NOMO-1 treated with dmso at 0.1 percent for 144 hours (cell line): ENCODE data around the gene PARVB.

Experiments used
- DNase-seq: peaks from one replicate; lab custom pipeline; 2025; ENCODE audit not compliant: unreplicated experiment; lab: John Stamatoyannopoulos, UW

PARVB gene

DNA sequence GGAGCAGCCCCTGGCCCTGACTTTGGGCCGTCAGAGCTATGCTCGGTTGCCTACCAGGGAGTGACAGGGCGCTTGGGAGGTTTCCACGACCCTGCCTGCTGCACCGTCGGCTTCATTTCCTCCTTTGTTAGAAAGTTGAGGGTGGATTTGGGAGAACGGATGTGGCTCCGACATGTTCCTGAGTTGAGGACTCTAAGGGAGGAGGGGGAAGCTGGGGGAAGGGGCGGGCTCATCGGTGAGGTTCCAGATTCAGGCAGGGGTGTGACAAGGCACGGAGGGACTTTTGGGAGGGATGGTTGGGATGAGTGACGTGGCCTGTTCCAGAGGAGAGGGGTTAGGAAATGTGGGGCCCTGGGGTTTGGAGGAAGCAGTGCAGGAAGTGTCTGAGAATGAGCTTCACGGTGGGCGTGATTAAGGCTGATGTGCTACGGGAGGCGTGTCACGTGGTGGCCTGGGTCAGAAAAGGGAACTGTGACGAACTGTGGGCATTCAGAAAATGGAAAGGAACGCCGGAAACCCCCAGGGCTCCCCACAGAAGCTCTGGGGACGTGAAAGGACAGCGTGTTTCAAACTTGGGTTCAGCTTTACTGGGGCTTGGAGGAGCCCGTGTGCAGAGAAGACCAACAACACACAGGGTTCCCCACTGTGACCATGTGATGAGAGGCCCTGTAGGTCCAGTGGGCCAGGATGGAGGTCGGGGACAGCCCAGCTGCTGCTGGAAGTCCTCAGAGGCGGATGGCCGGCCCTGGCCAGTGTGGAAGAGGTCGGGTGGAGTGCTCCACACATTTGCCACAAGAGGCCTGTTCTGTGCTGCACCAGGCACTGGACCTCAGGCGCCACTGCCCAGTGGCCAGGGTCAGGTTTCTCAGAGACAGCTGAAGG, 2.8 kb downstream of the PARVB start:
- peak; percentile 76 for DNase-seq

DNA sequence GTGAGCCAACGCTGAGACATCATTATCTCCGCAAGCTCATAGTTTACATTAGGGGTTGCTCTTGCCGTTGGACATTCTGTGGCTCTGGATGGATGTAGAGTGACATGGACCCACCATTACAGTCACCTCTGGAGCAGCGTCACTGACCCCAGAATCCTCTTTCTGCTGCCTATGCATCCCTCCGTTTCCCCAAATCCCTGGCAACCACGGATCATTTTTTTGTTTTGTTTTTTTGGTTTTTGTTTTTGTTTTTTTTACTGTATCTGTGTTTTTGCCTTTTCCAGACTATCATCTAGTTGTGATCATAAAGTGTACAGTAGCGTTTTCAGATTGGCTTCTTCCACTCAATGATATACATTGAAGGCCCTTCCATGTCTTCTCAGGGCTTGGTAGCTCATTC, 4.0 kb downstream of the PARVB start:
- DNase-seq: no peak

DNA sequence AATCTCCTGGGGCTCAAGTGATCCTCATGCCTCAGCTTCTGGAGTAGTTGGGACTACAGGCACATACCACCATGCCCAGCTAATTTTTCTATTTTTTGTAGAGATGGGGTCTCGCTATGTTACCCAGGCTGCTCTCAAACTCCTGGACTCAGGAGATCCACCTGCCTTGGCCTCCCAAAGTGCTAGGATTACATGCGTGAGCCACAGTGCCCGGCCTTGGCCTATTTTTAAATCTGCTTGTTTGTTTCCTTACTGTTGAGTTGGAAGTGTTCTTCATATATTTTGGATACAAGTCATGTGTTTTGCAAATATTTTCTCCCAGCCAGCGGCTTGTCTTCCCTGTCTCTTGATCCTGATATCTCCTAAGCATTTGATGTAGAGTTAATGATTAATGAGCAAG, 5.0 kb downstream of the PARVB start:
- DNase-seq: no peak

DNA sequence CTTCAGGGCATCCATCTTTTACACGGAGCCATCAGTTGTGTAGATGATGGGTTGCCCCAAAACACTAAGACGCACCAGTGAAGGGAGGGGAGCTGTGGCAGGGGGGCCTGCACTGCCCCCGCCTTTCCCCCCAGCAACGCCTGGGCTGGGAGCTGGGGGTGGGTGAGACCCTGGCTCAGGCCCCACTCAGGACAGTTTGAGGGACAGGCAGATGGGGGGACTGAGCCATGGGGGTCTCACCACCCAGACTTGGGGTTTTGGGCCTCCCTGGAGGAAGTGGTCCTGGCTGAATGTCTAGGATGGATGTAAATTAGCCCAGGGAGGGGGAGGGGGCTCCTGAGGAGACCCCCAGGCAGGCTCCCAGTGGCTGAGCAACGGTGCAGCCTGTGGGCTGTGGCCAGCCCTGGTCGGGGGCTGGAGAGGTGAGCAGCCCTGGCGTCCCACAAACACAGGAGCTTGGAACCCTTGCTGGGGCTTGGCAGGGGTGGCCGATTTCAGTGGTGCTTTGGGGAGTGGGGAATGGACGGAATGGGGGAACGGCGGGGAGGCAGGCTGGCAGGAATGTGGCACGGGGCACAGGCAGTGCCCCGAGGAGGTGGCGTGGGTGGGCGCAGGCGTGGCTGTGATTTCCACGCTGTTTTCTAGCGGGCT, 6.1 kb downstream of the PARVB start:
- no peak for DNase-seq

DNA sequence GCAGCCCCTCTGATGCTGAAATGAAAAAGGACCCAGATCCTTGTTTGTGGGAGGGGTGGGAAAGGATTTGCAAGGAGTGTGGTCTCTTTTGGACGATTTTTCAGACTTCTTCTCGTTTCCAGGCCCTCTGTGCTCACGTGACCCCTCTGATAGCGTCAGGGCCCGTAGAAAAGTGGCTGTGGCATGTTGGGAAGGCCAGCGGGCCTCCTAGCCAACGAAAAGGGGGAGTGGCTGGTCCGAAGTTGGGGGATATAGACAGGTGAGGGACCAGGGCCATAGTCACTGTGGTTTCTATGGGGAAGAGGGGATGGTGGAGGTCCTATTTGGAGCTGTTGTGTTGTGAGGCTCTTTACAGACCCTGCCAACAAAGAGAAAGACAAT, 6.6 kb downstream of the PARVB start:
- no peak for DNase-seq

DNA sequence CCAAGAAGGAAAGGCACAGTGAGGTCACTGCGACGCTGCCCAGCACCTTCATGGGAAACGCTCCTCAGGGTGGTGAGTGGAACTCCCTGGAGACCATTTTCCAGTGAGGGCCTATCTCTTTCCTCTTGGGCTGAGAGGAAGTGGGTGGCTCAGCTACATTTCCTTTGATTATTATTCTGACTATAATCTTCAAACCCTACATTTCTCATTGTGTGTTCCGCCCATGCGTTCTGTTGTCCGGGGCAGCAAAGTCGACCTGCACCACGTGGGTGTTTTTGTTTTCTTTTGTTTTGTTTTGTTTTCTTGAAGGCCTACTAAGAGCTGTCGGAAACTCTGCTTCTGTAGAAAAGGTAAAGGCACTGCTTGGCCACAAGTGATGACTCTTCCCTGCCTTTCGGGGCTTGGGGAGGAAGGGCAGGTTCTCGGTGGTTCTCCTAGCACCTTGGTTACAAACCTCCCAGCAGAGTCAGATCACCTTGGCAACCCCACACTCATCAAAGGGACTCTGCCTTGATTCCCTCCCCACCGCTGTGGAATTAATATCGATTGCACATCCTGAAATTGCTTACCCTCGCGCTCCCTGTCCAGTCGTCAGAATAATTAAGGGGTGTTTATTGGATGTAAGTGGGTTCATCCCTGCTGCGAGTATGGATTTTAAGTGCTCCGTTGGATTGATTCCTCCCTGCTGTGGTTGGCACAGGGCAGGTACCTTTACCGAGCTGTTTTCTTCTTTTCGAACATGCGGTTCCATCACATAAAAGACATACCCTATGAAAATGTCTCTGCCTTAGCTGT, 7.3 kb downstream of the PARVB start:
- DNase-seq: no peak

DNA sequence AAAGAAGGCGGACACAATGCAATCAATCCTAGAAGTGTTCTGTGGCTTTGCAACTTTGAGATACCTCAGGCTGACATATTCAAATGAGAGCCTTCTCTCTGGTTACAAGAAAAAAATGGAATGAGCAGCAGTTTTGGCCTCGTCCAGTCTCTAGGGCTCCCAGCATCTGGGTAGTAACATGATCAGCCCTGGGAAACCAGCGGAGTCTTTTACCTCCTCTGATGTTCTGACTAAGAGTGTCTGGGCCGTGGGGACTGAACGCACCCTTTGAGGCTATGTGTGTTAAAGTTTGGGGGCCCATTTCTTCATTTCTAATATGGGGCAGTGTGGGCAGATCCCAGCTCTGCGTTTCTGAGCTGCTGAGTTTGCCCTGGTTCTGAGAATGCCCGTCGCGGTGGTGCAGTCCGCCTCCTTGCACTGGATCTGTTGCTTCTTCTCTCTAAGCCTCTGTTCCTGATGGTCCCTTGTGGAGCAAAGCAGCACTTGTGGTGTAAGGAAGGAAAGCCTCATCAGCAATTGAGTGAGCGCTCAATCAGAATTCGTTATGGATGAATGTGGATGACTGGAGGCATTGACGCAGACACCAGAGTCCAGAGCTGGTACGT, 8.1 kb downstream of the PARVB start:
- no peak for DNase-seq

DNA sequence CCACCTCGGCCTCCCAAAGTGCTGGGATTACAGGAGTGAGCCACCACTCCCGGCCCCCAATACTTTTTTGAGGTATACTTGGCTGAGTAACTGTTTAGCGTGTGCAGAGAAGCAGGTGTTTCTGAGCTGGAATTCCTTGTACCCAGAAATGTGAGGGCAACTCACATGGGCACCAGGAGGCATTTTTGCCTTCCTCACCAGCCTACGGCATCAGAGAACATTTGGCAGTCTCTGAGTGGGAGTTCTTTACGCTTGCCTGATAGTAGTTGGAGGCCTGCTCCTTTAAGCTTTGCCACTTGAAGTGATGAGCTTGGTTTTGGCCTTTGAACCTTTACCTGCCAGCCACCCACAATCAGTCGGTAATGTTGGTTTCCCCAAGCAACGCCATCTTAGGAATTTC, 9.2 kb downstream of the PARVB start:
- no peak for DNase-seq

DNA sequence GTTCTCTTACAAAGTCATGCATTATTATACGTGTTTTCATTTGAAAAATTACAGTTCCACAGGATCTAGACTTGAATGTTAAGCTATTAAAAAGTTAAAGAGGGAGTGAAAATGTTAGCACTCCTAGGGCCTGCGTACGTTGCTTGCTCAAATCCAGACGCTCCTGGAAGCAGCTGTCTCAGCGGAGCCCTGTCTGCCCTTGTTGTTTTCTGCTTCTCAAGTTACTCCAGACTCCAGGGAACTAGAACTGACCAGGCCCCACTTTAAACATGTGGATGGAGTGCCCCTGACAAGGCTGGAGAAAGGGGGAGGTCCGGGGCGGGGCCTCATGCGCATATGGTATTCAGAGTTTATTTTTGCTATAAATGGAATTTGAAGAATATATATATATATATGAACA, 9.6 kb downstream of the PARVB start:
- DNase-seq: no peak

DNA sequence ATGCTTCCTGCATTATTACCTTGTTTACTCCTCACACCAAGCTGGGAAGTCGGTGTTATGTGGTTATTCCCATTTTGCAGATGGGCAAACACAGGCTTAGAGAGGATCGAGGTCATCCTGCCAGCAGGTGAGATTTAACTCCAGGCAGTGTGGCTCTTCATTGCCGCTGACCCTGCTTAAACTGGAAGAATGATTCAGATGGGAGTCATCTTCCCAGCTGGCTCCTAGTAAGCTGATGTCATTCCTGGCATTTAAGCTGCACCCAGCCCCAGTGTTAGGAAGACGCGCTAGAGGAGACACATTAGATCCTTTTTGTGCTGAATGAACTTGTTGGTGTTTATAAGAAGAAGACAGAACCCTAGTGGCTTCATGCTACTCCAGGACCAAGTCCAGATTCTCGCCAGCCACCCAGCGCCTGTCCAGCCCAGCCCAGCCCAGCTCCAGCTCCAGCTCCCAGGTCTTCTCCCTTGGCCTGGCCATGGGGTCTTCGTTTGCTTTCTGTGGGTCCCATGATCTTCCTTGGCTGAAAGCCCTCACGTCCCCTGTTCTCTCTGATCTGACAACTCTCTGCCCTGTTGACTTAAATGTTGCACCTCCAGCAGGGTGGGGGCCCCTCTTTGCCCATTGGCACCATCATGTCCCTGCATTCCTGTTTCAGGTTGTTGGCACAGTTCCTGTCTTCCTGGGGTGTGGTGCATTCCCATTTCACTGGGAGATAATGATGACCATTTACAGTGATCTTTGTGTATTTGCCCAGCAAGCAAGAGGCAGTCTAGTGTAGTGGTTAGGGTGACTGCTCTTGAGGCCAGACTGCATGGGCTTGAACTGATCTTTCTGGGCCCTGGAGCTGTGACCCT, 13.6 kb downstream of the PARVB start:
- no peak for DNase-seq

DNA sequence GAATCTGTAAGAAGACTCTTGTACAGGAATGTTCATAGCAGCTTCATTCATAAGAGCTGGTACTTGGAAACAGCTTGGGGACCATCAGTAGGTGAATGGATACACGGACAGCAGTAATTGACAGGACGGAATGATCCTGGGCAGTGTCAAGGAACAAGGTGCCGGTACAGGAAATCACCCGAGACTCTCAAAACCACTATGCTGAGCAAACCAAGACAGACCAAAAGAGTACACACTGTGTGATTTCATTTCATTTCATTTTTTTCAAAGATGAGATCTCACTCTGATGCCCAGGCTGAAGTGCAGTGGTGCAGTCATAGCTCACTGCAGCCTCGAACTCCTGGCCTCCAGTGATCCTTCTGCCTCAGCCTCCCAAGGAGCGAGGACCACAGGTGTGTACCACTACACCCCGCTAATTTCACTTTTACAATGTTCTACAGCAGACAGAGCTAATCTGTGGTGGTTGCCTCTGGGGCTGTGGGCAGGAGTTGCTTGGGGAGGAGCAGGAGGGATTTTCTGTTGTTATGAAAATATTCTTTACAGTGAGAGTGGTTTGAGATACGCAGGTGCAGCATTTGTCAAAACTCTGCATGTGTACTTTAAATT, 15.6 kb downstream of the PARVB start:
- DNase-seq: no peak

DNA sequence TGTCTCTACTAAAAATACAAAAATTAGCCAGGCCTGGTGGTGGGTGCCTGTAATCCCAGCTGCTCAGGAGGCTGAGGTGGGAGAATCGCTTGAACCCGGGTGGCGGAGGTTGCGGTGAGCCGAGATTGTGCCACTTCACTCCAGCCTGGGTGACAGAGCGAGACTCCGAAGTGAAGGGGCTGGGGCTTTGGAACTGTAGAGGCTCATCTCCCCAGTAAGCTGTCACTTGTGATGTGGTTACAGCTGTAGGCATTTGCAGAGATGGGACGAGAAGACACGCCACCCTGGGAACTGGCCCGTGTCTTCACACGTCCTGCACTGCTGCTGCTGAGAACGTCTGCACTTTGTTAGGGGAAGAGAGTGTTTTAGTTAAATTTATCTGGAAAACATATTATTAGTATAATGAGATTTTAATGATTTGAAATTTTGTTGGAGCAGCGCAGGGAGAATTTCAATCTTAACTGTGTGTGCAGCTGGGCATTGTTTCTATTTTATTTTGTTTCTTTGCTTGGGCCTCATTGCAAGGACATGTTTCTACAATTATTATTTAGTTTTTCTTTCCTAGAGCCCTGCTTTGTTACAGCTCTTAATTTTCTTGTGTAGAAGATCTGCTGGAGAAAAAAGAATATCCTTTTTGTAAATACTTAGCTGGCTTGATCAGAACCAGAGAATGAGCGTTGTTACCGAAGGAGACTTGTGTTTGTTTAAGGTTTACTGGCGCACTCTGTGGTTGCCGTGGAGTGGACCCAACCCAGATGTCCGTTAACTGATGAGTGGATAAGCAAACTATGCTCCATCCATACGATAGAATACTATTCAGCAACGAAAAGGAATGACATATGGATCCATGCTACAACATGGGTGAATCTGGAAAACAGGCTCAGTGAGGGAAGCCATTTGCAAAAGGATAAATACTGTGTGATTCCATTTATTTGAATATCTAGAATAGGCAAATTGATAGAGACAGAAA, 18.4 kb downstream of the PARVB start:
- DNase-seq: no peak

DNA sequence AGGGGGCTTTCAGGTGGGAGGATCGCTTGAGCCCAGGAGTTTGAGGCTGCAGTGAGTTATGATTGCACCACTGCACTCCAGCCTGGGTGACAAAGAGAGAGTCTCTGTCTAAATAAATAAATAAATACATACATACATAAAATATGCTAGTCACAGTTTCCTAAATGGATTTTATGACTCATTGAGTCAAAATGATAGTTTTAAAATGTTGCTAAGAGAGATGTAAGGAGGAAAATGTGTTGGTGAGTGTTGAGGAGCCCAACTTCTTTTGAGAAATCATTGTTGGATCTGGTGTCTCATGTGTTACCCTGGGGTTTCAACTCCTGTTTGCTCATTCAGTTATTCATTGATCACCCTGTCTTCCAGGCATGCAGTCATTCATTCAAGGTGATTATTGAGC, 21.0 kb downstream of the PARVB start:
- DNase-seq: no peak

DNA sequence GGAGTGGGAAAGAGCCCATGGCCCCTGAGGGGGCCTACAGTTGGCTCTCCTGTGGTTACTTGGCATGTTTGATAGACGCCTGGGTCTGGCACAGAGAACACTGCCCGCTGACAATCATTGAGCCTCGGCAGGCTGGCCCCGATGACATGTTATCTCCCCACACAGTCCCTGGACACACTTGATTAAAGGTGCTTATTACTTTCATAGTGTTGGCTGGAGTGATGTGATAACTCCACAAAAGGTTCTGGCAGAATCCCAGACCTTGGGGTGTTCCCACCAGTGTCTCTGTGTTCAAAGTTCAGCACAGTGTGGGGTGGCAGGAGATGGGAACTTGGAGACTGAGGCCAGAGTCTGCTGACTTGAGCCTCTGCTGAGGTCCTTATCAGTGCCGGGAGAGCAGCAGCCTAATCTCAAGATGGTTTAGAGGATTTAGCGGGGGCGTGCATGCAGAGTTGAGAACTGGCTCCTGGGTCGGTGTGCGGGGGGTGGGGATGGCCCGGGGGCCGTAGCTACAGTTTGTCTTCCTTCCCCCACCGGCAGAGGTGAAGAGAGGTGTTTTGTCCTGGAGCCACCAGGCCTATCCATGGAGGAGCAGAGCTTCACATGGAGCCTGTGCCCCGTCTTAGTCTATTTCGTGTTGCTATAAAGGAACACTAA, 22.5 kb downstream of the PARVB start:
- no peak for DNase-seq

DNA sequence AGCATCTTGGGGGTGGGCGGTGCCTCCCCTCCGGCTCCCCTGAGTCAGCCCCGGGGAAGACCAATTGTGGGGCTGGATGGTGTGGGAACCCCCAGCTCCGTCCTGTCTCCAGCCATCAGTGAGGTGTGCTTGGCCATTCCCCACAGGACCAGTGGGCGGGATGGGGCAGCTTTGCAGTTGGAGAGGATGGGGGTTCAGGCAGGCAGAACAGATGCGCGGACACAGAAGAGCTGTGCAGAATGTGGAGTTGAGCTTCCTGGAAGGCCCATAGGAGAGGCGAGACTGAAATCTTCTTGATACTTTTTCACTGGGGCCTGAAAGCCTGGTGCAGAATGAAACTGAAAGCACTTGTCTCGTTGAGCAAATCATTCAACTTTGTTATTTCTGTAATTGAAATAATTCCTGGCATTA, 23.8 kb downstream of the PARVB start:
- no peak for DNase-seq

DNA sequence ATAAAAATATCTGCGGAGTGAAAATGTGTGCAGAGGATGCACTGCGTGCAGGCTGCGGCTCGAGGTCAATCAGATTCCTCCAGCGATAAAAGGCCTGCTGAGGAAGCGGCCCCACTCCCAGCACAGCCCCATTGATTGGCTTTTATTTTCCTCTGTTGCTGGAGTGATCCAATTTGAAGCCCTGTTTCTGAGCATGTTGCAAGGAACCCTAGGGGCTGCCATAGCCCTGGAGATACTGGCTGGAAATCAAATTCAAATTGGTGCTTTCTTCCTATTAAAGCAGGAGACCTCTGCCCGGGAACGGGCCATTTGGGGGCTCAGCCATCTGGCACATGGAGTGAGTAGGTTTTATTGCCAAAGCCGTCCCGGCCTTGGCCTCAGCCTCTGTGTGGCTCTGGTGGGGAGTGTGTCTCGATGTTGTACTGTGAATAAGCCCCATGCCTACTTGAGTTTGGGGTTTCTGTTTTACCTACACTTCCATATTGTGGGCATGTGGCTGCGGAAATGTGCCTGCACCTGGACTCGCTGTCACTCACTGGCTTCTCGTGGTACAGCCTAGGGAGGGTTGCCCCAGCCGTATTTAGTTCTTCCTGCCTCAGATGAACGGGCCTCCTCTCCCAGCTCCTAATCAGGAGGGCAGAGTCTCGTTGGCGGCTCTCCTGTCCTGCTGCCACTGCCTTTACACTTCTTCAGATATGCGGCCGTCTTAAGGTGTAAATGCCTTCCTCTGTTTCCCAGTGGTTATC, 25.6 kb downstream of the PARVB start:
- DNase-seq: no peak

DNA sequence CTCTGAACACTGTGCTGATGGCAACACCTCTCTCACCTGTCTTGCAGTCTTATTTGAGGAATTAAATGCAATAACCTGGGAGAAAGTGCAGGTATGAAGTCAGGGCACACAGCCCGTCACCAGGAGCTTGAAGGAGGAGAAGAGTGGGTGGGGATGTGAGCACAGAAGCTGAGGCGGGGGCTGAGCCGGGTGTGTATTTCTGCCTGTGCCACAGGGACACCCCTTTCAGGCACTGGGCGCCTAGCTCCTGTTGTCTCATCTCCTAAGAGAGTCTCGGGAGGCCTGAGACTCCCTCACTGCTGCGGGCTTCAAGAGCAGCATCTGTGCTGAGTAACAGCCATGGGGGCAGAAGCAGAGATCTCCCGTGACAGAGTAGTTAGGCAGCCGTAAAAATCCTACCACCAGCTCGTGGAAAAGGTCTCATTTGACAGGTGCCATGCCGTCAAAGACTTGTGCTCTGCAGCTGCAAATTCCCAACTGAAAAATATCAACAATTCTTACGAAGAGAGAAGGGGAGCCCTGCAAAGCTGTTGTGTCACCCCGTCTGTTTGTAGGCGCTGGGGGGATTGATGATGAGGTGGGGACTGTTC, 26.8 kb downstream of the PARVB start:
- no peak for DNase-seq
